KMS-11 (cell line): ENCODE data around the gene TMEM203.

ENCODE experiments used
- H2AFZ ChIP-seq: fragments of 200-600 bp; sonication (generic); 2 replicates; pipeline ENCODE4 v1.6.1; 2016; ENCODE audit warnings: antibody characterized with exemption, mixed run types, low read depth
- H3K27ac ChIP-seq: fragments of 200-600 bp; sonication (generic); 2 replicates; pipeline ENCODE4 v1.6.1; 2016; ENCODE audit warnings: mild to moderate bottlenecking, mixed run types
- H3K27me3 ChIP-seq: fragments of 200-600 bp; sonication (generic); 2 replicates; pipeline ENCODE4 v1.6.1; 2017; ENCODE audit warnings: mild to moderate bottlenecking, low read depth, mixed run types, moderate library complexity; ENCODE audit not compliant: insufficient read depth
- H3K36me3 ChIP-seq: fragments of 200-600 bp; sonication (generic); 2 replicates; pipeline ENCODE4 v1.6.1; 2017; ENCODE audit warnings: mild to moderate bottlenecking, mixed run types; ENCODE audit not compliant: insufficient read depth
- H3K4me1 ChIP-seq: fragments of 200-600 bp; sonication (generic); 2 replicates; pipeline ENCODE4 v1.6.1; 2016; ENCODE audit warnings: mild to moderate bottlenecking, low read depth, mixed run types; ENCODE audit not compliant: poor library complexity, severe bottlenecking
- H3K4me2 ChIP-seq: fragments of 200-600 bp; sonication (generic); 2 replicates; pipeline ENCODE4 v1.7.0; 2016; ENCODE audit warnings: mild to moderate bottlenecking, mixed run types
- H3K4me3 ChIP-seq: fragments of 200-600 bp; sonication (generic); IDR thresholded peaks from 2 replicates; pipeline ENCODE4 v1.6.1; 2017; ENCODE audit warnings: low read depth, low read length, mixed read lengths; ENCODE audit not compliant: insufficient read depth
- H3K79me2 ChIP-seq: fragments of 200-600 bp; sonication (generic); 2 replicates; pipeline ENCODE4 v1.6.1; 2016; ENCODE audit warnings: low read depth, mixed run types; ENCODE audit not compliant: insufficient read depth
- H3K9ac ChIP-seq: fragments of 200-600 bp; sonication (generic); 2 replicates; pipeline ENCODE4 v1.6.1; 2016; ENCODE audit warnings: mild to moderate bottlenecking, mixed run types
- H4K20me1 ChIP-seq: fragments of 200-600 bp; sonication (generic); 2 replicates; pipeline ENCODE4 v1.6.1; 2016; ENCODE audit warnings: mild to moderate bottlenecking, mixed run types; ENCODE audit not compliant: insufficient read depth
- CTCF ChIP-seq: fragments of 200-600 bp; sonication (generic); conservative IDR thresholded peaks from 2 replicates; pipeline ENCODE4 v1.6.1; 2017; ENCODE audit warnings: low read depth, mild to moderate bottlenecking, antibody characterized with exemption, low read length, moderate library complexity, mixed read lengths

The TMEM203 gene

DNA sequence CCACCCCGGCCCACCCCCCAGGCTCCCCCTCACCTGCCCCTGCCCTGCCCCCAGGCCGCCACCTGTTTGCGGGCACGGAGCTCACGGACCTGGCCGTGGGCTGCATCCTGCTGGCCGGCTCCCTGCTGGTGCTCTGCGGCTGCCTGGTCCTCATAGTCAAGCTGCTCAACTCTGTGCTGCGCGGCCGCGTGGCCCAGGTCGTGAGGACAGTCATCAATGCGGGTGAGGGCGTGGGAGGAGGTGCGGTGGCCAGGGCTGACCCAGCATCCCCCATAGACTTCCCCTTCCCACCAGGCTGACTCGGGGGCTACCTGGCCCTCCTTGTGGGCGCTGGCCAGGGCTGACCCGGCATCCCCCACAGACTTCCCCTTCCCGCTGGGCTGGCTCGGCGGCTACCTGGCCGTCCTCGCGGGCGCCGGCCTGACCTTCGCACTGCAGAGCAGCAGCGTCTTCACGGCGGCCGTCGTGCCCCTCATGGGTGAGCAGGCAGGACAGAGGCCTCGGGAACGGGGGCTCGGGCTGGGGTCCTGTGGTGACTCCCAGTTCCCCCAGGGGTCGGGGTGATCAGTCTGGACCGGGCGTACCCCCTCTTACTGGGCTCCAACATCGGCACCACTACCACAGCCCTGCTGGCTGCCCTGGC, 28.7 kb upstream of the TMEM203 start:
- H3K4me1 ChIP-seq: peaks cover 15% of the 10 kb centered on the region
- no peak overlapping the region for H2AFZ ChIP-seq
- H3K9ac ChIP-seq: no peak overlapping the region
- no peak for TF ChIP-seq CTCF
- H3K27me3 ChIP-seq: peaks cover 49% of the 10 kb centered on the region
- H3K4me3 ChIP-seq: no peak overlapping the region
- H3K4me2 ChIP-seq: no peak overlapping the region
- H3K36me3 ChIP-seq: no peaks in the 10 kb centered on the region
- H3K27ac ChIP-seq: no peak overlapping the region
- no peaks in the 10 kb centered on the region for H3K79me2 ChIP-seq
- H4K20me1 ChIP-seq: no peaks in the 10 kb centered on the region

DNA sequence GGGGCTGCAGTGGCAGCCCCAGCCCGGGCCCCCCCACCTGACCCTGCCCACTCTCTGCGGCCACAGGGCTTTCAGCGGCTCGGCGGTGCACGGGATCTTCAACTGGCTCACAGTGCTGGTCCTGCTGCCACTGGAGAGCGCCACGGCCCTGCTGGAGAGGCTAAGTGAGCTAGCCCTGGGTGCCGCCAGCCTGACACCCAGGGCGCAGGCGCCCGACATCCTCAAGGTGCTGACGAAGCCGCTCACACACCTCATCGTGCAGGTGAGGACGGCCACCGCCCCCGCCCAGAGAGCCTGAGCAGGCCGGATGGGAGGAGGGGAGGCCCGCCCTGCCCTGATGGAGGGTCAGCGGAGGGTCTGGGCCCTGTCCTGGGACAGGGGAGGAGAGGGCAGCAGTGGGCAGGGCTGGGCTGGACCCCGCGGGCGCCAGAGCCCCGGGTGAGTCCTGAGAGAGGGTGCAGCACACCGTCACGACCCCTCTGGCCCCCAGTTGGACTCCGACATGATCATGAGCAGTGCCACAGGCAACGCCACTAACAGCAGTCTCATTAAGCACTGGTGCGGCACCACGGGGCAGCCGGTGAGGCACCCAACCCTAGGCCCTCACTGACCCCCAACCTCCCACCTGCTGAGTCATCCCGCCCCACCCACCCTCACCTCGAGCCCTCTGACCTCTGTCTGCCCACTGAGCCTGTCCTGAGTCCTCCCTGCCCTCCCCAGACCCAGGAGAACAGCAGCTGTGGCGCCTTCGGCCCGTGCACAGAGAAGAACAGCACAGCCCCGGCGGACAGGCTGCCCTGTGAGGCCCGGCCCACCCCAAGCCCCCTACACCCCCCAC, 27.9 kb upstream of the TMEM203 start:
- H3K36me3 ChIP-seq: no peaks in the 10 kb centered on the region
- no peak overlapping the region for H3K9ac ChIP-seq
- H3K27me3 ChIP-seq: peaks cover 57% of the 10 kb centered on the region
- no peaks in the 10 kb centered on the region for H4K20me1 ChIP-seq
- no peak overlapping the region for H3K4me3 ChIP-seq
- peaks cover 10% of the 10 kb centered on the region for H3K4me1 ChIP-seq
- TF ChIP-seq CTCF: no peak
- H3K4me2 ChIP-seq: no peak overlapping the region
- no peak overlapping the region for H2AFZ ChIP-seq
- no peak overlapping the region for H3K27ac ChIP-seq
- H3K79me2 ChIP-seq: no peaks in the 10 kb centered on the region

GRCh38 chr9:137232510-137232909, 27.1 kb upstream of the TMEM203 start:
- Histone ChIP-seq H3K4me2 (no peak overlapping the region), H2AFZ (no peak overlapping the region), H3K36me3 (no peaks in the 10 kb centered on the region), H3K79me2 (no peaks in the 10 kb centered on the region), H3K27ac (no peak overlapping the region), H3K9ac (no peak overlapping the region), H3K27me3 (peaks cover 58% of the 10 kb centered on the region), H4K20me1 (no peaks in the 10 kb centered on the region), H3K4me1 (peaks cover 10% of the 10 kb centered on the region), H3K4me3 (no peak overlapping the region)
- TF ChIP-seq CTCF: no peak

- Histone ChIP-seq H3K4me2 (no peak overlapping the region), H4K20me1 (no peaks in the 10 kb centered on the region), H2AFZ (no peak overlapping the region), H3K9ac (no peak overlapping the region), H3K79me2 (no peaks in the 10 kb centered on the region), H3K4me1 (peaks cover 10% of the 10 kb centered on the region), H3K36me3 (no peaks in the 10 kb centered on the region), H3K4me3 (no peak overlapping the region), H3K27me3 (peaks cover 58% of the 10 kb centered on the region), H3K27ac (no peak overlapping the region)
- TF ChIP-seq CTCF: no peak
Measured at GRCh38 chr9:137232101-137232500, 26.7 kb upstream of the TMEM203 start.
